ENCODE results near the gene CDH22. TPM values are rescaled to one million over a fixed set of nuclear protein-coding genes. Genes with fewer than 3 reads are reported as not detected.

CDH22 gene
- total RNA-seq, 1 experiment from 2014 or later, result not detected

DNA sequence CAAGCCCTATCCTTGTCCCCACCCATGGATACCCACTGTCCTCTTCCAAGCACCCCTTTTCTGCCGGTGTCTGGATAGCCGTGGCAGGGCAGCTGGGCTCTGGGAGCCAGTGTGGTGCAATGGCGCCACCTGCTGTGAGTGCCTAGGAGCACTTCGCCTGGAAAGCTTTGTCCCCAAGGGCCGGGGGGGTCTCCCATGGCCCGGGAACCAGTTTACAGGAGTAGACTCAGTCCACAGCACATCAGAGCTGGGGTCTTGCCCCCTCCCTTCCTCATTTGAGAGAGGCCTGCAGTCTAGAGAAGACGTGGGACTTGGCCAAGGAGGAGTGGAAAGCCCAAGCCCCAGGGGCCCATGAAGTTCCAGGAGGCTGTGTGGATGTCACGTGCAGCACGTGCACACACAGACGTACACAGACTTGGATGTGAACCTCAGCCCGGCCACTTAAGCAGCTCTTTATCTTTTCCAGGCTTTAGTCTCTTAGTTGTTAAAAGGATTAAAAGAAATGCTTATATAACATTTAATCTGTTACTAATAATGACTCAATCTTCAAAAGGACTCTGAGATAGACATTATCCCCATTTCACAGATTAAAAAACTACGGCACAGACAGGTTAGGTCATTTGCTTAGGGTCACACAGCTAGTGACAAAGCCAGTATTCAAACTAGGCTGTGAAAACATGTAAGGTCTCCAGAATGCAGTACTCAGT lies 40.9 kb upstream of the CDH22 start:
- DNase-seq (ENCODE audit: low spot score), result peak; percentile 68
- POLR2A ChIA-PET (ENCODE audit: low non-redundant PET), result no interaction called here
- intact Hi-C loops (cut with micrococcal nuclease; ENCODE audit: unreplicated experiment), result loop anchor here (2.0 kb wide), 1 partner anchor 216 kb away; no protein-coding TSS in a partner anchor
- CTCF ChIA-PET, result interaction anchor here (0.5 to 1.6 kb wide), 5 partner anchors 9 to 242 kb away, joined by 3 to 8 read pairs (median 5); no protein-coding TSS in a partner anchor
- Histone ChIP-seq H3K4me1 (ENCODE audit: insufficient read depth, low read length, poor library complexity, severe bottlenecking) (peaks cover 19% of the 10 kb centered on the region), H3K9me3 (ENCODE audit: low read depth, low read length, poor library complexity, severe bottlenecking) (no peaks in the 10 kb centered on the region), H3K36me3 (ENCODE audit: insufficient read depth, low read length, poor library complexity, severe bottlenecking) (peaks cover 5% of the 10 kb centered on the region), H3K27ac (ENCODE audit: low read depth, low read length, poor library complexity, severe bottlenecking) (no peak overlapping the region), H3K27me3 (replicated peaks; ENCODE audit: insufficient read depth, low read depth, low read length, poor library complexity) (no peaks in the 10 kb centered on the region), H3K4me3 (ENCODE audit: low read depth, low read length, poor library complexity, severe bottlenecking) (no peak overlapping the region)
- no TSS peak for BruUV-seq (replicated peaks)
- peak; percentile 84 for TF ChIP-seq CTCF (conservative IDR thresholded peaks at IDR 0.05; ENCODE audit: low read depth, low read length)
- no peak for TF ChIP-seq EZH2 (IDR thresholded peaks at IDR 0.05; ENCODE audit: borderline replicate concordance, low read depth, low read length, poor library complexity, severe bottlenecking)

GRCh38 chr20:46347841-46348803 lies 39.8 kb upstream of the CDH22 start:
- TF ChIP-seq EZH2 (IDR thresholded peaks at IDR 0.05; ENCODE audit: borderline replicate concordance, low read depth, low read length, poor library complexity, severe bottlenecking) (no peak), CTCF (conservative IDR thresholded peaks at IDR 0.05; ENCODE audit: low read depth, low read length) (no peak)
- no peak overlapping the region for H3K4me3 ChIP-seq (ENCODE audit: low read depth, low read length, poor library complexity, severe bottlenecking)
- H3K9me3 ChIP-seq (ENCODE audit: low read depth, low read length, poor library complexity, severe bottlenecking), result no peaks in the 10 kb centered on the region
- H3K27me3 ChIP-seq (replicated peaks; ENCODE audit: insufficient read depth, low read depth, low read length, poor library complexity), result peaks cover 9% of the 10 kb centered on the region
- peaks cover 30% of the 10 kb centered on the region for H3K4me1 ChIP-seq (ENCODE audit: insufficient read depth, low read length, poor library complexity, severe bottlenecking)
- peaks cover 5% of the 10 kb centered on the region for H3K36me3 ChIP-seq (ENCODE audit: insufficient read depth, low read length, poor library complexity, severe bottlenecking)
- peak; percentile 30 for DNase-seq (ENCODE audit: low spot score)
- no peak overlapping the region for H3K27ac ChIP-seq (ENCODE audit: low read depth, low read length, poor library complexity, severe bottlenecking)
- intact Hi-C loops (cut with micrococcal nuclease; ENCODE audit: unreplicated experiment), result loop anchor here (2.0 kb wide), 1 partner anchor 215 kb away; no protein-coding TSS in a partner anchor
- no TSS peak for BruUV-seq (replicated peaks)
- CTCF ChIA-PET, result interaction anchor here (0.7 to 1.6 kb wide), 4 partner anchors 10 to 216 kb away, joined by 3 to 8 read pairs (median 6); no protein-coding TSS in a partner anchor
- POLR2A ChIA-PET (ENCODE audit: low non-redundant PET), result no interaction called here

GRCh38 chr20:46346770-46347169 lies 38.5 kb upstream of the CDH22 start:
- TF ChIP-seq EZH2 (IDR thresholded peaks at IDR 0.05; ENCODE audit: borderline replicate concordance, low read depth, low read length, poor library complexity, severe bottlenecking) (no peak), CTCF (conservative IDR thresholded peaks at IDR 0.05; ENCODE audit: low read depth, low read length) (no peak)
- Histone ChIP-seq H3K36me3 (ENCODE audit: insufficient read depth, low read length, poor library complexity, severe bottlenecking) (peaks cover 5% of the 10 kb centered on the region), H3K27me3 (replicated peaks; ENCODE audit: insufficient read depth, low read depth, low read length, poor library complexity) (peaks cover 22% of the 10 kb centered on the region), H3K27ac (ENCODE audit: low read depth, low read length, poor library complexity, severe bottlenecking) (no peak overlapping the region), H3K4me1 (ENCODE audit: insufficient read depth, low read length, poor library complexity, severe bottlenecking) (peaks cover 30% of the 10 kb centered on the region), H3K4me3 (ENCODE audit: low read depth, low read length, poor library complexity, severe bottlenecking) (no peak overlapping the region), H3K9me3 (ENCODE audit: low read depth, low read length, poor library complexity, severe bottlenecking) (no peaks in the 10 kb centered on the region)
- DNase-seq (ENCODE audit: low spot score), result no peak
- intact Hi-C loops (cut with micrococcal nuclease; ENCODE audit: unreplicated experiment), result no loop called here
- BruUV-seq (replicated peaks), result no TSS peak
- ChIA-PET CTCF (interaction anchor here (0.6 kb wide), 1 partner anchor 358 kb away, joined by 8 read pairs; no protein-coding TSS in a partner anchor), POLR2A (ENCODE audit: low non-redundant PET) (no interaction called here)

Data from A673 (cell line).